ENCODE measurements around the gene THBS2. TPM values are rescaled to one million over a fixed set of nuclear protein-coding genes. Genes with fewer than 3 reads are reported as not detected.

THBS2 gene
- total and polyA plus RNA-seq, 2 of the 8 experiments (the other 6 are each of a cell fraction or from before 2014, with no cell fraction given): 11.0 to 22.5 TPM

DNA sequence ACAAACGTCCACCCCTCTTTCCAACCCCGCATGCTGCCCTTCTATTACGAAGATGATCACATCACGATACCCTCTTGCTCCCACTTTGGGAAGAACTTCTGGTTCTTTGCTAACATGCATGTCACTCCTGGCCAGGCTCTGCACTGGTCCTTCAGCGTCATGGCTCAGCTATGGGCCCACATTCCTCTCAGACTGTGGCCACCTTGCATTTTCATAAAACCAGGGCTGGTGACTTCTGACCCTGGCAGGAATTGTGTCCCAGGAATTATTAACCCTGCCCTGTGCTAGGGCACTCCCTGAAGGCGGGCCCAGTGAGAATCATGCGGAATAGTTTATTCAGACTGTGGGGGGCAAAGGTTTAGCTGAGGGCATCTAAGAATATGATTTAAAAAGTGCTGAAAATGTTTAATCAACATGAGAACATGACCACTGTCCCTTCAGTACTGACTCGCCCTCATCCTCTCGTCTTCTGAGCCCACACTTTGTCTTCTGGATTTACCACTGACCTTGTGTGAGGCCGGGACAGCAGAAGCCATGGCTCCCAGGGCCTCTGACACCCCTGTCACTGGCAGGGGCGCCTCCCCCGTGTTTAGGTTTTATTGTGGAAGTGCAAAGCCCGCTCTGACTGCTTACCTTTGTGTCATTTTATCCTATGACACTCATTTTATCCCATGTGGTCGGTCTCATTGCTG, 38.1 kb upstream of the THBS2 start:
- Histone ChIP-seq H2BK120ac (replicated peaks; ENCODE audit: low read depth, low read length) (no peak overlapping the region), H3K27ac (ENCODE audit: low read depth, low read length) (no peak overlapping the region), H3K4me1 (replicated peaks in 1 of 4; ENCODE audit: control insufficient read depth in 3 of 4, insufficient read depth in 4 of 4, low read length in 3 of 4) (peaks cover 0 to 3% (median 1%) of the 10 kb centered on the region in 4 experiments; a peak in 3 of 7 replicates), H4K91ac (replicated peaks; ENCODE audit: insufficient read length, low read length) (no peak overlapping the region), H2AK5ac (ENCODE audit: low read depth, low read length) (no peak overlapping the region), H3K4me2 (ENCODE audit: insufficient read depth in 1 of 2, low read depth in 2 of 2, low read length in 2 of 2) (no peak overlapping the region), H3K27me3 (replicated peaks in 1 of 4; ENCODE audit: control insufficient read depth in 3 of 4, extremely low read depth in 1 of 4, insufficient read depth in 3 of 4, low read length in 3 of 4) (no peaks in the 10 kb centered on the region), H3K18ac (ENCODE audit: extremely low read depth, low read length) (no peak overlapping the region), H3K14ac (ENCODE audit: insufficient read length) (no peak overlapping the region), H4K20me1 (replicated peaks in 1 of 2; ENCODE audit: control insufficient read depth in 1 of 2, insufficient read depth in 2 of 2, low read length in 2 of 2) (no peaks in the 10 kb centered on the region), H2BK5ac (ENCODE audit: low read depth, low read length) (no peak overlapping the region), H3K23ac (ENCODE audit: insufficient read length) (no peak overlapping the region), H3K36me3 (ENCODE audit: control insufficient read depth in 2 of 4, insufficient read depth in 4 of 4, low read length in 3 of 4) (no peaks in the 10 kb centered on the region), H2AFZ (ENCODE audit: low read length) (no peak overlapping the region; the same call in 1 of the 2 replicates), H4K5ac (ENCODE audit: insufficient read length, low read depth, low read length) (no peak overlapping the region), H3K9me3 (ENCODE audit: insufficient read depth in 2 of 2, low read depth in 1 of 2, low read length in 1 of 2) (no peaks in the 10 kb centered on the region), H3K23me2 (ENCODE audit: low read depth, low read length) (no peaks in the 10 kb centered on the region), H3K4ac (replicated peaks; ENCODE audit: insufficient read length, low read depth, low read length) (no peak overlapping the region), H3K79me1 (ENCODE audit: low read depth, low read length) (no peaks in the 10 kb centered on the region), H2BK15ac (ENCODE audit: low read length) (no peak overlapping the region), H3K9ac (replicated peaks in 1 of 4; ENCODE audit: extremely low read depth in 1 of 4, low read depth in 3 of 4, low read length in 3 of 4) (no peak overlapping the region; a peak in 1 of 7 replicates), H4K8ac (ENCODE audit: extremely low read depth, insufficient read depth, low read length) (no peak overlapping the region), H3K79me2 (ENCODE audit: control insufficient read depth in 1 of 2, insufficient read depth in 2 of 2, low read length in 2 of 2) (no peaks in the 10 kb centered on the region), H3K4me3 (ENCODE audit: extremely low read depth in 1 of 4, insufficient read depth in 2 of 4, low read depth in 3 of 4, low read length in 4 of 4) (no peak overlapping the region), H2BK20ac (ENCODE audit: low read length) (no peak overlapping the region), H2BK12ac (ENCODE audit: low read depth, low read length) (no peak overlapping the region), H3K56ac (replicated peaks; ENCODE audit: insufficient read length, low read depth, low read length) (no peak overlapping the region)
- DNase-seq (ENCODE audit: low read depth in 1 of 2, low spot score in 2 of 2) (no peak), FAIRE-seq (no peak)
- CTCF ChIA-PET (ENCODE audit: partially characterized antibody): no interaction called here
- WGBS, 2 experiments (ENCODE audit: extremely low coverage in 1 of 2, insufficient coverage in 1 of 2, insufficient read length in 1 of 2, insufficient replicate concordance in 2 of 2, low coverage in 1 of 2, low lambda C conversion rate in 2 of 2, missing lambda C conversion rate in 1 of 2): 89 to 100% methylated on average over 3 to 14 of the region's 14 CpGs
- POLR2A ChIA-PET (ENCODE audit: partially characterized antibody): no interaction called here
- TF ChIP-seq TBP (IDR thresholded peaks at IDR 0.05; ENCODE audit: low read depth, low read length) (no peak), RFX5 (IDR thresholded peaks at IDR 0.05; ENCODE audit: borderline replicate concordance, low read depth, low read length) (no peak), CTBP2 (IDR thresholded peaks at IDR 0.05; ENCODE audit: borderline replicate concordance, insufficient read depth, insufficient read length, low read length) (no peak), NRF1 (IDR thresholded peaks at IDR 0.05; ENCODE audit: low read depth, low read length) (no peak), CTCF (IDR thresholded peaks at IDR 0.05; ENCODE audit: control extremely low read depth in 1 of 3, insufficient read depth in 1 of 3, low read depth in 1 of 3, low read length in 3 of 3) (no peak), CHD2 (IDR thresholded peaks at IDR 0.05; ENCODE audit: low read length) (no peak)

Data from H1 (cell line).